ENCODE data around the gene AKR1A1.
"Not testable (repeated sequence)": the region's sequence is repeated elsewhere in the genome, so short reads cannot be mapped to it uniquely, and the experiment has no call there.

The AKR1A1 gene

GRCh38 chr1:45570631-45571030, 20.0 kb downstream of the AKR1A1 start:
- no peak for DNase-seq

DNA sequence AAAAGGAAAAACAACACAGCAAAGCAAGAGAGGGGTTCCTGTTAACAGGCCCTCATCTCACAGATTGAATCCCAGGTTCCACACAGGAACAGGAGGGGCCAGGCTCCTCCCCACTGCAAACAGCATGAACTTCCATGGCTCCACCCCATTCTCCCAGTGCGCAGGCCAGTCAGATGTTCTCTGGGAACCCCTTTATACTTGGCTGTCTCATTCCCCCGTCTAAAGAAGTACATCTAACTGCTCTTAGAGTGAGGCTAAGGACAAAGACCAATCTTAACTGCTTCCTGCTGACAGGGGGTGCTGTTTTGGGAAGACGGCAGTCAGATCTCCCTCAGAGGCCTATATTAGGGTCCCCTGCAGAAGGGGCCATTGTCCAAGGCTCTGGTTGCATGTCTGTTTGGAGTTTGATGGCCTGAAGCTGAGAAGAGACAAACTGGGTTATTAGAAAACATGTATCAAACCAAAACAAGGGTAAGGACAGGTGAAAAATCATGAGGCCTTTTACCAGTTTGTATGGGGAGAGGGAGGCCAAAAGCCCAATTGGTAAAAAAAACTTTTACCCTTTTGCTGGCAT, 22.7 kb downstream of the AKR1A1 start:
- DNase-seq: no peak

DNA sequence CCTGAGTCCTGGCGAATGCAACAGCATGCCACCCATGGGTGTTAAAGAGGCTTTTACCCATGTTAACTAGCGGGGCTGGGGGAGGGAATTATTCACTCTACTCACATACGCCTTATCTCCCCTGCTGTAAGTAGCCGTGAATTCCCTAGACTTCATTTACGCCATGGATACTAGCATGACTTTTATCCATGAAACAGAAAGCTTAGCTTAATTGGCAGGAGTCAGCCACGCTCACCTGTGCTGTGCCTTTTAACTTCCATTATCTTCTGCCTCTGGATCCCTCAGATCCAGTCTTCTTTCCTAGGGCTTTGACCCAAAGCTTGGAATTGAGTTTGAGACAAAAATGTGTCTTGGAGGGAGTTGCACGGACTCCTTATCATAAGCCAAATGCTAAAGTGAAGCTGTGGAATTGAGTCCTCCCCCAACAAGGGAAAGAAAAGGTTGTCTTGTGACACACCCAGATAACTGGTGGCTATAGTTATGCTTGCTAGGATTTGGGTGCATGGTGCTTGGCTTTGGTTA, 23.5 kb downstream of the AKR1A1 start:
- DNase-seq: no peak

- peak; percentile 97 to 98 for DNase-seq
Measured at GRCh38 chr1:45583264-45583665, 32.6 kb downstream of the AKR1A1 start.

DNA sequence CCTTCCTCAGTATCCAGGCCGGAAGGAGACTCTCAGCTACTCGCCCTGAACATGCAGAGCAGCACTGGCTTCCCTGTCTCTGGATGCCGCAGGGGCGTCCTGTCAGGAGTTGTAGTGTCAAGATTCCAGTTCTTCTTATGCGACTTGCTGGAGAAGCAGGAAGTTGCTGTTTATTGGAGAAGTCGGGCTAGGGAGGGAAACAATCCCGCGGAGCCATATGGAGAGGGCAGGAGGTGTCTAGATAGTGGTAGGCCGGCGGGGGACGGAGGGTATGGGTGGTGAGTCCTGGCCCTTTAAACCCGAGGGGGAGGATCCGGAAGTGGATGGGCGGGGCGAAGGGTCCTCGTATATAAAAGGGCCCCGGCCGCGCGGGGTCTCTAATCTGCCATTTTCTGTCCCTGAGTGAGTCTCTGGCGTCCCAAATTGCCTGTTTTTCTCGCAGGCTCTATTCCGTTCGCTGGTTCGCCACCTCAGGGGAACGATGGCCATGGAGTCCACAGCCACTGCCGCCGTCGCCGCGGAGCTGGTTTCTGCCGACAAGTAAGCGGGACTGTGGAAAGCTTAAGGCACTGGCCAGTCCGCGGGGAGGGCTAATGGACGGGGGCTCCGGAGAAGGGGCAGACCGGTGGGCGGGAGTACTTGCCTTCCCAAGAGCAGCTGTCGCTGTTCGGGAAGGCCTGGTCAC, 33.2 kb downstream of the AKR1A1 start, which contains the start of gene NASP:
NASP (plus strand) TSS at position 376 of the 685 bp plus-strand sequence; CDS start at position 482, 106 bp downstream.
- DNase-seq: peak; percentile 35 to 70

DNA sequence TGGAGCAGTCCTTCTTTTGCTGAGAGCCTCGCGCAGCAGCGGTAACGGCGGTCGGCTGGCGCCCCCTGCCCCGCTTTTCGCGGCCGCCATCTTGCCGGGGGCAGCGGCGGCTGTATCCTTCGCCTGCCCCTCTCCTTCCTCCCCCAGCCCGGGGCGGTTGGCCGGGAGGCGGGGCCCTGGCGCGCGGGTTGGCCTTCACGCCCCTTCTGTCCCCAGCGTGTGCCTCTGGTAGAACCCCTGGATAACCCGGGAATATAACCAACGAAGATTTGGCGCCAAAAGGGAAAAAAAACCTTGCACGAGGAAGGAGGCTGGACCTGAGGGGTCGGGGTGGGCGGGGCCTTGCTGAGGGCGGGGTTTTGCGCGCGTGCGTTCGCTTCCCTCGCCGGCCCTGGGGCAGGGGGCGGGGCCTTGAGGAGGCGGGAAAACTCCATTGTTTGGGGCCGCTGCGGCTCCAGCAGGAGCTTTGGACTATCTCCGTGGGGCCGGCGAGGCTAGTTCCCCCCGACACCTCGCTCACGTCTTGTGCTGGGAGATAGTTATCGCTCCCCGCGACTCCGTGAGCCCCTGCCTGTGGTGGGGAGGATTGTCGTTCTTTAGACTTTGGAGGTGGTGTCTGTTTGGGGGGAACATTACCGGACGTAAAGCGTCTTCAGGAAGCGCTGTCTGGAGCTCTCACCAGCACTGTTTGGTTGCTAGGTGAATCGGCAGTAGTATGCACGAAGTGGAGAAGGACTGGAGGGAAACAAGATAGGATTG, 33.9 kb downstream of the AKR1A1 start:
- peak; percentile 62 to 71 for DNase-seq

DNA sequence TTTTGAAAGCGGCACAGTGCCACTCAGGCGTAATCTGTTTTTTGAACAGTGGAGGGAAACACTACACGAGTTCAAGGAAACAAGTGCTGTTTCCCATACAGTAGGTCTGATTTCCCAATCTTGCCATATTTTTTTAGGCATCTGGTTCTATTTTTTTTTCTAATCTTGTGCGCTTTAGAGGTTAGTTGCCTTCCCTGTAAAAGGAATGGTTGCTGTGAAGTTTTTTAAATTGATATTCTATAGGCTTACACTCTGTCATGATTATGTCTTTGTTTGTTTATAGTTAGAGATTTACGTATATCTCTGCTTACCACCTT, 34.4 kb downstream of the AKR1A1 start:
- no peak for DNase-seq

DNA sequence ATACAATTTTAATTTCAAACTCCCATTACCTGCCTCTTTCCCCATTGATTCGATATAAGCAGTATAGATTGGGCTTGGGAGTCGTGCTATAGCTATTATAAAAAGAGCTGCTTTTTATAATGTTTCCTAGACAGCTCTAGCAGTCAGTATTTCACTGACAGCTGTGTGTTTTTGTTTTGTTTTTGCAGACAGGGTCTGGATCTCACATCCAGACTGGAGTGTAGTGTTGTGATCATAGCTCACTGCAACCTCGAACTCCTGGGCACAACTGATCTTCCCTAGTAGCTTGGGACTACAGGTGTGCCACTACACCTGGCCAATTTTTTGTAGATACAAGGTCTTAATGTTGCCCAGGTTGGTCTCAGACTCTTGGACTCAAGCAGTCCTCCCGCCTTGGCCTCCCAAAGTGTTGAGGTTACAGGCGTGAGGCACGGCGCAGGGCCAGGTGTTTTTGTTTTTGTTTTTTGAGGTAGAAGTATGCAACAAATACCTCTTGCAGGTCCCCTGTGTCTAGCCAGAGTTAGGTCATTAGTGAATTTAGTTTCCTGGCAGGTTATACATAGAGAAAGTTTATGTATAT, 35.0 kb downstream of the AKR1A1 start:
- DNase-seq: no peak

DNA sequence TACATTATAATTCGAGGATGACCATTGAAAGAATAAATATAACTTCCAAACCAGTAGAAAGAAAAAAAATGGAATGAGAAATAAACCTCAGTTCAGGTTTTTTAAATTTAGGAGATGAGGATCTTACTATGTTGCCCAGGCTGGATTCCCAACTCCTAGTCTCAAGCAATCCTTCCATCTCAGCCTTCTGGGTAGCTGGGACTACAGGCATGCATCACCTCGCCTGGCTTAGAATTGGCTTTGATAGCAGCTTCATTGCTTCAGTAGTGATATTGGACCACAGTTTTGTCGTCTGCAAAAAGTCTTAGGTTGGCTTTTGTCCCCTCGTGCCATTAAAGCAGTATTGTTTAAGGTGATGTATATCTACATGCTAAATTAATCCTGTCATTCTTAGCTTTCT, 36.1 kb downstream of the AKR1A1 start:
- no peak for DNase-seq

DNA sequence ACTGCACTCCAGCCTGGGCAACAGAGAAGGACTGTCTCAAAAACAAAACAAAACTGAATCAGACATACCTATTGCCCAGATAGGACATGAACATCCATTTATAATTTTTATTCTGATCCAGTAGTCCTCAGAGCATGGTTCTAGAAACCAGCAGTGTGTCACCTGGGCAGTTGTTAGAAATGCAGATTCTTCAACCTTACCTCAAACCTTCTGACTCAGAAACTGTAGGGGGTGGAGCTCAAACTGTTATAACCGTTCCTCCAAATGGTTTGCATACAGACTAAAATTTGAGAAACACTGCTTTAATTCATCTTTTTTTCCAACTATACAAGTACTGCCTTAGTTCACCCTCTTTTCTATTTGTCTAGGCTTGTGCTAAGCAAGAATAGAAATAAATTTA, 39.2 kb downstream of the AKR1A1 start:
- no peak for DNase-seq

GRCh38 chr1:45594412-45594811, 43.8 kb downstream of the AKR1A1 start:
- DNase-seq: no peak

DNA sequence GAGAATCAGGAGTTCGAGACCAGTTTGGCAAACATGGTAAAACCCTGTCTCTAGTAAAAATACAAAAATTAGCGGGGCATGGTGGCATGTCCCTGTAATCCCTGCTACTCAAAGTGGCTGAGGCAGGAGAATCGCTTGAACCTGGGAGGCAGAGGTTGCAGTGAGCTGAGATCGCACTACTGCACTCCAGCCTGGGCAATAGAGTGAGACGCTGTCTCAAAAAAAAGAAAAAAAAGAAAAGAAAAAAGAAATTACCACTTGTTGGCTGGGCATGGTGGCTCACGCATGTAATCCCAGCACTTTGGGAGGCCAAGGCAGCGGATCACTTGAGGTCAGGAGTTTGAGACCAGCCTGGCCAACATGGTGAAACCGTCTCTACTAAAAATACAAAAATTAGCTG, 46.1 kb downstream of the AKR1A1 start:
- not testable (repeated sequence) for DNase-seq

DNA sequence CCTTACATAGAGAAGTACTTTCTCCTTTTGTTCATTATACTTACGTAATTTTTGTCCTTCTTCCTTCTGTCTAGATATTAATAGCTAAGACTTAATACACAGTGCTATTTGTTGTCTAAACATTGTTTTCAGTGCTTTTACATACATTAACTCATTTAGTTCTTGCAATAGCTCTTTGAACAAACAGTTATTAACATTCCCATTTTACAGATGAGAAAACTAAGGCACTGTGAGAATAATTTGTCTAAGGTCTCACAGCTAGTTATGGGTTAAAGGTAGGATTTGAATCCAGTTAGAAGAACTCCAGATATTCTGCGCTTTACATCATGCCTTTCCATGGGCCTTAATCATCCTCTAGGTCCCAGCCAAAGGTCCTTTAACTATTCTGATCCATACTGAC, 53.6 kb downstream of the AKR1A1 start:
- no peak for DNase-seq

GRCh38 chr1:45607404-45608074, 56.9 kb downstream of the AKR1A1 start:
- no peak for DNase-seq

- peak; percentile 27 to 30 for DNase-seq
Measured at GRCh38 chr1:45608175-45609156, 57.8 kb downstream of the AKR1A1 start.

DNA sequence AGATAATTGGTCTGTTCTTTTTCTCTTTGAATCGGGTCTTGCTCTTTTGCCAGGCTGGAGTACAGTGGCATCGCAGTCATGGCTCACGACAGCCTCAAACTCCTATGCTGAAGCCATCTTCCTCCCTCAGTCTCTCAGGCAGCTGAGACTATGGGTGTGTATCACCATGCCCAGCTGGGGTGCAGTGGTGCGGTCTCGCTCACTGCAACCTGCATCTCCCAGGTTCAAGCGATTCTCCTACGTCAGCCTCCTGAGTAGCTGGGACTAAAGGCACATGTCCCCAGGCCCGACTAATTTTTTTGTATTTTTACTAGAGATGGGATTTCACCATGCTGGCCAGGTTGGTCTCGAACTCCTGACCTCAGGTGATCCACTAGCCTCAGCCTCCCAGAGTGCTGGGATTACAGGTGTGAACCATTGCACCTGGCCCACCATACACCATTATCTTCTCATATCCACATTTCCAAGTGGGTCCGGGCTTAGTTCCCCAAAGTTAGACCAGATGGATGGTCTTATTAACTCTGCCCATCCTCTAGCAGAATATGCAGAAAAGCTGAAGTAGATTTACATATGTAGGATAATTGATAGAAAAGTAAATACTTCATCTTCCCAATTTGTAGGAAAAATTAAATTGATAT, 60.1 kb downstream of the AKR1A1 start:
- no peak for DNase-seq

- no peak for DNase-seq
Measured at GRCh38 chr1:45612941-45613579, 62.4 kb downstream of the AKR1A1 start.

DNA sequence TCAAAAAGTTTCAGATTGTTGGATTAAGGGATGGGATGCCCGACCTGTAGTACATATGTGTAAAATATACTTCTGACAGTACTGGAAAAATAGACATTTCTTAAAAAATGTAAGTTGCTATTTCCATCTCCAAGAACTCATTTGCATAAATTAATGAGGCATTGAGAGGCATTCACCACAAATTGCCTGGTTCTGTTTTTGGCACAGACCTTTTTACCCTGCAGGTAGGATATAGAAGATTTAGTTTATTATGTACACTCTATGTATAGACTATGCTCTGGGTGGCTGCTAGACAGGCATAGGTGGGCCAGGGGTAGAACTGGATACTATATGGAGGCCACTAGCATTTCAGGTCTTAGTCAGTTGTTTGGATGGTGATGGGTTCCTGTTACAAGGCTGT, 65.3 kb downstream of the AKR1A1 start:
- DNase-seq: no peak

- DNase-seq: no peak
Measured at GRCh38 chr1:45617618-45618017, 67.0 kb downstream of the AKR1A1 start.

DNA sequence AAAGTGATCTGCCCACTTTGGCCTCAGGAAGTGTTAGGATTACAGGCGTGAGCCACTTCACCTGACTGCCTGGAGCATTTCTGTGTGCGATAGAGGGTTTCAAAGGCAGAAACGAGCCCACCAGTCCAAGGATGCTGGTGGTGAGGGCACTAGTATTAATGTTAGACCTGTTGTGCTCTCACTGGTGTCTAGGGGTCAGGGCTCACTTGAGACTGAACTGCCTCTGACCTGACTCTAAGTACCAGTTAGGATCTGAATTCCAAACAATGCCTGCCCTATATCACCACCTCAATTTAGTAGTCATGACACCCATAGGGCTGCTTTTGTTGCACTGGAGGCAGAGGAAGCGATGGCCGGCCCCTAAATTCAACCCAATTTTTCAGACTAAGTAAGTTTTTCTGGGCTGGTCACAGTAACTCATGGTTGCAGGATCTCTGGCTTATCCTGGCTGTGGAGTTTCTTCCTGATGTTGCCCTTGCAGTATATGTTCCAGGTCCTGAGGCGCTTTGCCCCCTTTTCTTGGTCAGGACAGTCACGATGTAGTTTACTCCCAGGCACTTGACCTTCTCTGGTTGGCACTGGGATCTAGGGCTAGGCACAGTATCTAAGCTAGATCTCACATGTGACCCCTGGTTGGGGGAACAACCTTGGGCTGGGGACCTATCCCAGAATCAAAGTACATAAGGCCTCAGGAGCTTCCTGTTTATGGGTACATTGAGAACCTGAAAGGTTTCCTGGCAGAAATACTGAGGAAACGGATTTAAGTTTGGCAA, 68.7 kb downstream of the AKR1A1 start:
- DNase-seq: no peak
